ENCODE measurements around the gene SLC5A5.

SLC5A5 gene

DNA sequence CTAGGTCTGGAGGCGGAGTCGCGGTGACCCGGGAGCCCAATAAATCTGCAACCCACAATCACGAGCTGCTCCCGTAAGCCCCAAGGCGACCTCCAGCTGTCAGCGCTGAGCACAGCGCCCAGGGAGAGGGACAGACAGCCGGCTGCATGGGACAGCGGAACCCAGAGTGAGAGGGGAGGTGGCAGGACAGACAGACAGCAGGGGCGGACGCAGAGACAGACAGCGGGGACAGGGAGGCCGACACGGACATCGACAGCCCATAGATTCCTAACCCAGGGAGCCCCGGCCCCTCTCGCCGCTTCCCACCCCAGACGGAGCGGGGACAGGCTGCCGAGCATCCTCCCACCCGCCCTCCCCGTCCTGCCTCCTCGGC lies at the start of gene SLC5A5:
TSS of gene SLC5A5 (plus strand) at position 68 of the 373 bp plus-strand sequence. CDS start 375 bp downstream, outside the sequence.
- TF ChIP-seq, protein P1, sequence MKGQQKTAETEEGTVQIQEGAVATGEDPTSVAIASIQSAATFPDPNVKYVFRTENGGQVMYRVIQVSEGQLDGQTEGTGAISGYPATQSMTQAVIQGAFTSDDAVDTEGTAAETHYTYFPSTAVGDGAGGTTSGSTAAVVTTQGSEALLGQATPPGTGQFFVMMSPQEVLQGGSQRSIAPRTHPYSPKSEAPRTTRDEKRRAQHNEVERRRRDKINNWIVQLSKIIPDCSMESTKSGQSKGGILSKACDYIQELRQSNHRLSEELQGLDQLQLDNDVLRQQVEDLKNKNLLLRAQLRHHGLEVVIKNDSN (IDR thresholded peaks at IDR 0.05), result no peak
- no peak for TF ChIP-seq EP300 (IDR thresholded peaks at IDR 0.05; ENCODE audit: borderline replicate concordance)
- no peak for TF ChIP-seq CREB1 (IDR thresholded peaks at IDR 0.05; ENCODE audit: low read depth)
- no peak for TF ChIP-seq FOXM1 (IDR thresholded peaks at IDR 0.05; ENCODE audit: borderline replicate concordance, low read depth)
- no peak for TF ChIP-seq TEAD4 (IDR thresholded peaks at IDR 0.05)
- TF ChIP-seq NFIC (IDR thresholded peaks at IDR 0.05), result no peak
- TF ChIP-seq TAF1 (IDR thresholded peaks at IDR 0.05; ENCODE audit: low read depth), result no peak
- no peak for TF ChIP-seq EGR1 (IDR thresholded peaks at IDR 0.05)
- no peak for TF ChIP-seq CEBPB (IDR thresholded peaks at IDR 0.05)
- TF ChIP-seq, protein P2, sequence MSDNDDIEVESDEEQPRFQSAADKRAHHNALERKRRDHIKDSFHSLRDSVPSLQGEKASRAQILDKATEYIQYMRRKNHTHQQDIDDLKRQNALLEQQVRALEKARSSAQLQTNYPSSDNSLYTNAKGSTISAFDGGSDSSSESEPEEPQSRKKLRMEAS (IDR thresholded peaks at IDR 0.05), result no peak
- no peak for TF ChIP-seq YY1 (IDR thresholded peaks at IDR 0.05; ENCODE audit: low read depth)
- TF ChIP-seq, protein P3, sequence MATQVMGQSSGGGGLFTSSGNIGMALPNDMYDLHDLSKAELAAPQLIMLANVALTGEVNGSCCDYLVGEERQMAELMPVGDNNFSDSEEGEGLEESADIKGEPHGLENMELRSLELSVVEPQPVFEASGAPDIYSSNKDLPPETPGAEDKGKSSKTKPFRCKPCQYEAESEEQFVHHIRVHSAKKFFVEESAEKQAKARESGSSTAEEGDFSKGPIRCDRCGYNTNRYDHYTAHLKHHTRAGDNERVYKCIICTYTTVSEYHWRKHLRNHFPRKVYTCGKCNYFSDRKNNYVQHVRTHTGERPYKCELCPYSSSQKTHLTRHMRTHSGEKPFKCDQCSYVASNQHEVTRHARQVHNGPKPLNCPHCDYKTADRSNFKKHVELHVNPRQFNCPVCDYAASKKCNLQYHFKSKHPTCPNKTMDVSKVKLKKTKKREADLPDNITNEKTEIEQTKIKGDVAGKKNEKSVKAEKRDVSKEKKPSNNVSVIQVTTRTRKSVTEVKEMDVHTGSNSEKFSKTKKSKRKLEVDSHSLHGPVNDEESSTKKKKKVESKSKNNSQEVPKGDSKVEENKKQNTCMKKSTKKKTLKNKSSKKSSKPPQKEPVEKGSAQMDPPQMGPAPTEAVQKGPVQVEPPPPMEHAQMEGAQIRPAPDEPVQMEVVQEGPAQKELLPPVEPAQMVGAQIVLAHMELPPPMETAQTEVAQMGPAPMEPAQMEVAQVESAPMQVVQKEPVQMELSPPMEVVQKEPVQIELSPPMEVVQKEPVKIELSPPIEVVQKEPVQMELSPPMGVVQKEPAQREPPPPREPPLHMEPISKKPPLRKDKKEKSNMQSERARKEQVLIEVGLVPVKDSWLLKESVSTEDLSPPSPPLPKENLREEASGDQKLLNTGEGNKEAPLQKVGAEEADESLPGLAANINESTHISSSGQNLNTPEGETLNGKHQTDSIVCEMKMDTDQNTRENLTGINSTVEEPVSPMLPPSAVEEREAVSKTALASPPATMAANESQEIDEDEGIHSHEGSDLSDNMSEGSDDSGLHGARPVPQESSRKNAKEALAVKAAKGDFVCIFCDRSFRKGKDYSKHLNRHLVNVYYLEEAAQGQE (IDR thresholded peaks at IDR 0.05; ENCODE audit: low read depth), result no peak
- no peak for TF ChIP-seq ZBTB7A (IDR thresholded peaks at IDR 0.05; ENCODE audit: low read depth)
- TF ChIP-seq TCF12 (IDR thresholded peaks at IDR 0.05; ENCODE audit: low read depth), result no peak
- no peak for TF ChIP-seq RAD21 (IDR thresholded peaks at IDR 0.05; ENCODE audit: low read depth)

DNA sequence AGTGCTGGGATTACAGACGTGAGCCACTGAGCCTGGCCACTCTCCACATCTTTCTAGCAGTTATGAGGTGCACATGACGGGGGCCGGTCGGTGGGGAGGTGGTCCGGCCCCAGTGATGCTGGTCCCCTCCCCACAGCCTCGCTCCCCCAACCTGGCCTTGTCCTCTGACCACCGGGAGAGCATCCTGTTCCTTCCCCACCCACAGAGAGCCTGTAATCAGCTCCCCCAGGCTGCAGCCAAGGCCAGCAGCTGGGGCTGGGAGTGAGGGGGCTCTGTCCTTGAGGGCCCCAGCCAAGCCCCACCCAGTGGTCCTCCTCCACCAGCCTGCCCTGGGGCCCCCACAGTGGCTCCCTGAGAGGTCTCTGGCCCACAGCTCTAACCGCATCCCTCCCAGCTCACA lies 47.4 kb upstream of the SLC5A5 start:
- TF ChIP-seq, protein P2 (IDR thresholded peaks at IDR 0.05), result no peak
- TF ChIP-seq EGR1 (IDR thresholded peaks at IDR 0.05) (no peak), RAD21 (IDR thresholded peaks at IDR 0.05; ENCODE audit: low read depth) (no peak), EP300 (IDR thresholded peaks at IDR 0.05; ENCODE audit: borderline replicate concordance) (no peak), TCF12 (IDR thresholded peaks at IDR 0.05; ENCODE audit: low read depth) (no peak), ZBTB7A (IDR thresholded peaks at IDR 0.05; ENCODE audit: low read depth) (no peak), TAF1 (IDR thresholded peaks at IDR 0.05; ENCODE audit: low read depth) (no peak), NFIC (IDR thresholded peaks at IDR 0.05) (no peak), CREB1 (IDR thresholded peaks at IDR 0.05; ENCODE audit: low read depth) (no peak), YY1 (IDR thresholded peaks at IDR 0.05; ENCODE audit: low read depth) (no peak), TEAD4 (IDR thresholded peaks at IDR 0.05) (no peak)
- TF ChIP-seq, protein P1 (IDR thresholded peaks at IDR 0.05), result no peak
- TF ChIP-seq, protein P3 (IDR thresholded peaks at IDR 0.05; ENCODE audit: low read depth), result no peak

DNA sequence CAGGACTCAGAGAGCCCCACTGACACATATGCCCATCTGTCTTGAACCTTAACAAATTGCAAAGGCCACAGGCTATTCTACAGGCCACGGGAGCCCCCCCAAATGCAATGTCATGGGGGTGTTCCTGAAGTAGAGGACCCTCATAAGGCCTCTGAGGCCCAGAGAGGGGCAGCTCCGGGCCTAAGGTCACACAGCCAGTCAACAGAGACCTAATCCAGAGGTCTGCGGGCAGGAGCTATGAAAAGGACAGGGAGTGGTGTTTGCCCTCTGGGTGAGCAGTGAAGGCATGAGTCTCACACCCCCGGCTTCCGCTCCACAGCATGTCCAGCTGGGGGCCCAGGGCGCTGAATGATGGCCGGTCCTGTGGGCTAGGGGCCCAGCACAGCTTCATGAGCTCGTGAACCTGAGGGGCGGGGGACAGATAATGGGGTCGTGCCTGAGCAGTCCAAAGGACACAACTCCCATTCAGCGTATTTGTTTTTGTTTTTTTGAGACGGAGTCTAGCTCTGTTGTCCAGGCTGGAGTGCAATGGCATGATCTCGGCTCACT lies 45.2 kb upstream of the SLC5A5 start:
- TF ChIP-seq, protein P1 (IDR thresholded peaks at IDR 0.05), result no peak
- TF ChIP-seq TAF1 (IDR thresholded peaks at IDR 0.05; ENCODE audit: low read depth) (no peak), ZBTB7A (IDR thresholded peaks at IDR 0.05; ENCODE audit: low read depth) (no peak), NFIC (IDR thresholded peaks at IDR 0.05) (no peak), CEBPB (IDR thresholded peaks at IDR 0.05) (no peak), EGR1 (IDR thresholded peaks at IDR 0.05) (no peak)
- TF ChIP-seq, protein P2 (IDR thresholded peaks at IDR 0.05), result no peak

DNA sequence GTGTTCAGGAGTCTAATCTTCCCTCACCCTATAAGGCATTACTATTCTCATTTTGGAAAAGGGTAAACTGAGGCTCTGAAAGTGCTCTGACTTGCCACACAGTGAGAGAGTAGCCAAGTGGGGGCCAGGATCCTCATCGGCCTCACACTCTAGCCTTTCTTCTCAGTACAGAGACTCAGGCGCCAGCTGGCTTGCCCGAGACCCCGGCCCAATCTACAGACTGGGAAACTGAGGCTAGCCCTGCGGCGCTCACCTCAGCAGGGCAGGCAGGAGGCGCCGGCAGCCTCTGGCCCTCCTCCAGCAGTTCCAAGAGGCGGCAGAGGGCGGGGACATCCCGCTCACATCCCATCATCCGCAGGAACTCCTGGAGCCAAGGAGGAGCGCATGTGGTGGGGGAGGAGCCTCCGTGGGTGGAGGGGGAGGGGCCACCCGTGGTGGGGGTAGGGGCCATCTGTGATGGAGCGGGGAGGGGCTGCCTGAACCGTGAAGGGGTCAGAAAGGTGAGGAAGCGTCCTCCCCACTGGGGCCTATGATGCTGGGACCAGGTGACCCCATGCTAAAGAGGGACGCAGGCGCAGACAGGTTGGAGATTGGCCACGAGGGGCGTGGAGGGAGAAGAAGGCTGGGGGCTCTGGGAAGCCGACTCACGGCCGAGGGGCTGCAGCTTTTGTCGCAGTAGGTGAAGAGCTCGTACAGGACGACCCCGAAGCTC lies 41.7 kb upstream of the SLC5A5 start:
- TF ChIP-seq EGR1 (IDR thresholded peaks at IDR 0.05), result peak; percentile 34; the same call in 1 of the 2 replicates
- TF ChIP-seq, protein P3 (IDR thresholded peaks at IDR 0.05; ENCODE audit: low read depth), result no peak
- TF ChIP-seq TCF12 (IDR thresholded peaks at IDR 0.05; ENCODE audit: low read depth), result no peak
- TF ChIP-seq CEBPB (IDR thresholded peaks at IDR 0.05), result no peak
- TF ChIP-seq YY1 (IDR thresholded peaks at IDR 0.05; ENCODE audit: low read depth), result no peak
- no peak for TF ChIP-seq FOXM1 (IDR thresholded peaks at IDR 0.05; ENCODE audit: borderline replicate concordance, low read depth)
- TF ChIP-seq TEAD4 (IDR thresholded peaks at IDR 0.05), result no peak
- TF ChIP-seq TAF1 (IDR thresholded peaks at IDR 0.05; ENCODE audit: low read depth), result no peak
- TF ChIP-seq, protein P2 (IDR thresholded peaks at IDR 0.05), result peak; percentile 39; the same call in 1 of the 2 replicates
- TF ChIP-seq, protein P1 (IDR thresholded peaks at IDR 0.05), result peak; percentile 47
- TF ChIP-seq NFIC (IDR thresholded peaks at IDR 0.05), result peak; percentile 66
- no peak for TF ChIP-seq RAD21 (IDR thresholded peaks at IDR 0.05; ENCODE audit: low read depth)
- TF ChIP-seq CREB1 (IDR thresholded peaks at IDR 0.05; ENCODE audit: low read depth), result no peak
- TF ChIP-seq EP300 (IDR thresholded peaks at IDR 0.05; ENCODE audit: borderline replicate concordance), result no peak
- peak; percentile 95 for TF ChIP-seq ZBTB7A (IDR thresholded peaks at IDR 0.05; ENCODE audit: low read depth)

Measured in Ishikawa (cell line).